SU-DHL-6 (cell line): ENCODE data around the gene C16orf89.

Source experiments
- H2AFZ ChIP-seq: fragments of 200-600 bp; sonication (generic); 2 replicates; pipeline ENCODE4 v1.6.1; 2014; ENCODE audit warnings: low read depth, mild to moderate bottlenecking, moderate library complexity, mixed read lengths, antibody characterized with exemption, low read length; ENCODE audit not compliant: severe bottlenecking
- H3F3A ChIP-seq: fragments of 200-600 bp; shearing (Covaris generic); 2 replicates; pipeline ENCODE4 v1.6.0; 2016; ENCODE audit warnings: antibody characterized with exemption, mild to moderate bottlenecking; ENCODE audit not compliant: insufficient read depth
- H3K27ac ChIP-seq: fragments of 200-600 bp; sonication (generic); 2 replicates; pipeline ENCODE4 v1.5.1; 2016; ENCODE audit warnings: low read depth, mild to moderate bottlenecking, low read length, moderate library complexity, mixed read lengths
- H3K27me3 ChIP-seq: fragments of 200-600 bp; sonication (generic), shearing (Covaris generic); 2 replicates; pipeline ENCODE4 v1.6.0; 2014; ENCODE audit warnings: mild to moderate bottlenecking, low read length
- H3K36me3 ChIP-seq: fragments of 200-600 bp; sonication (generic); 2 replicates; pipeline ENCODE4 v1.6.1; 2014; ENCODE audit warnings: mild to moderate bottlenecking, low read length, mixed read lengths
- H3K4me2 ChIP-seq: fragments of 300-600, 200-600 bp; shearing (Covaris generic), sonication (generic); 2 replicates; pipeline ENCODE4 v1.6.0; 2014; ENCODE audit warnings: low read length, low read depth, mild to moderate bottlenecking; ENCODE audit not compliant: poor library complexity, severe bottlenecking
- H3K4me3 ChIP-seq: fragments of 200-600 bp; sonication (generic); 2 replicates; pipeline ENCODE4 v1.5.1; 2014; ENCODE audit warnings: antibody characterized with exemption, low read length, mild to moderate bottlenecking, mixed read lengths; ENCODE audit not compliant: insufficient read depth, poor library complexity, severe bottlenecking
- H3K79me2 ChIP-seq: fragments of 200-600 bp; sonication (generic); 2 replicates; pipeline ENCODE4 v1.6.1; 2014; ENCODE audit warnings: mild to moderate bottlenecking, low read length, moderate library complexity; ENCODE audit not compliant: insufficient read depth
- H3K9ac ChIP-seq: fragments of 200-600 bp; sonication (generic); 2 replicates; pipeline ENCODE4 v1.7.0; 2014; ENCODE audit warnings: mild to moderate bottlenecking, low read length
- H3K9me2 ChIP-seq: fragments of 200-600 bp; sonication (generic); replicated peaks from 2 replicates; pipeline ENCODE4 v1.6.1; 2014; ENCODE audit warnings: low read length; ENCODE audit not compliant: insufficient read depth
- H3K9me3 ChIP-seq: fragments of 200-600 bp; sonication (generic); 2 replicates; pipeline ENCODE4 v1.6.1; 2014; ENCODE audit warnings: low read length, mixed read lengths; ENCODE audit not compliant: insufficient read depth
- H4K20me1 ChIP-seq: fragments of 200-600 bp; sonication (generic); 2 replicates; pipeline ENCODE4 v1.6.1; 2014; ENCODE audit warnings: low read depth, mild to moderate bottlenecking, antibody characterized with exemption, low read length, moderate library complexity, mixed read lengths
- CTCF ChIP-seq: fragments of 200-600 bp; sonication (generic); IDR thresholded peaks from one replicate; pipeline ENCODE4 v1.5.1; 2017; ENCODE audit warnings: antibody characterized with exemption, mild to moderate bottlenecking, low read length, moderate library complexity; ENCODE audit not compliant: insufficient read depth, poor library complexity, severe bottlenecking
- EZH2phosphoT487 ChIP-seq: fragments of 200-600 bp; sonication (generic), shearing (Covaris generic); conservative IDR thresholded peaks from 2 replicates; pipeline ENCODE4 v1.6.1; 2018; ENCODE audit warnings: mild to moderate bottlenecking, antibody characterized with exemption, low read length, moderate library complexity, mixed read lengths

Gene C16orf89

GRCh38 chr16:5060073-5060641, 5.6 kb downstream of the C16orf89 start:
- no peak overlapping the region for H3K27ac ChIP-seq
- TF ChIP-seq EZH2phosphoT487 (no peak), CTCF (no peak)
- H3K36me3 ChIP-seq: no peaks in the 10 kb centered on the region
- no peak overlapping the region for H3K4me2 ChIP-seq
- no peak overlapping the region for H3K4me3 ChIP-seq
- H4K20me1 ChIP-seq: no peaks in the 10 kb centered on the region
- H3F3A ChIP-seq: no peaks in the 10 kb centered on the region
- no peaks in the 10 kb centered on the region for H3K27me3 ChIP-seq
- H3K9ac ChIP-seq: no peak overlapping the region
- no peaks in the 10 kb centered on the region for H3K9me2 ChIP-seq
- no peaks in the 10 kb centered on the region for H3K79me2 ChIP-seq
- H3K9me3 ChIP-seq: no peaks in the 10 kb centered on the region
- H2AFZ ChIP-seq: no peak overlapping the region

DNA sequence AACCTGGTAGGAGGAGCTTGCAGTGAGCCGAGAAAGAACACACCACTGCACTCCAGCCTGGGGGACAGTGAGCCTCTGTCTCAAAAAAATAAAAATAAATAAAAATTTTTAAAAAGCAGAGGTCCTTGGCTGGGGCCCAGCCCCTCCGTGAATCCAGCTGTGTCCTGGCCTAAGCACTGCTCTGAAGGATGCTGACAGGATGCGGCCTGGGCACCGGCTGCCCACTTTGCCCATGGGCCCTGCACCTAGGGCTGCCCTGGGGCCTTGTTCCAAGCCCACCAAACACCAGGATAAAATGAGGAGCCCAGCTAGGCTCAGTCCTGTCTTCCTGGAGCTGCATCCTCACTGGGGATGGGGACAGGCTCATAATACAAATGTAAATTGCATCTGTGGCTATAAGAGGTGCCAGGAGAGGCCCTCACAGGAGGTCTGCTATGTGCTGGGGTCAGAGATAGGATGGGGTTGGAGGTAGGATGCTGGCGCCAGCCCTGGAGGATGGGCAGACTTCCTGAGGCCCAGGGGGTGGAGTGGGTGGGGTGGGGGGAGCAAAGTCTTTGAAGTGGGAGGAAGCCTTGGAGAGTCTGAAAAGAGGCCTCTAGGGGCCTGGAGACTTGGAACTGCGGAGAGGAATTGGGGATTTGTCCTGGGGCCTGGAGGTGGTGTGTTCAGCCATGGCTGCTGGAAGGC, 6.2 kb downstream of the C16orf89 start:
- H3K4me2 ChIP-seq: no peak overlapping the region
- H3F3A ChIP-seq: no peaks in the 10 kb centered on the region
- no peak overlapping the region for H3K4me3 ChIP-seq
- no peaks in the 10 kb centered on the region for H3K9me2 ChIP-seq
- H3K79me2 ChIP-seq: no peaks in the 10 kb centered on the region
- H2AFZ ChIP-seq: no peak overlapping the region
- no peaks in the 10 kb centered on the region for H4K20me1 ChIP-seq
- no peaks in the 10 kb centered on the region for H3K9me3 ChIP-seq
- H3K9ac ChIP-seq: no peak overlapping the region
- no peak for TF ChIP-seq CTCF
- TF ChIP-seq EZH2phosphoT487: no peak
- H3K27ac ChIP-seq: no peak overlapping the region
- no peaks in the 10 kb centered on the region for H3K27me3 ChIP-seq
- no peaks in the 10 kb centered on the region for H3K36me3 ChIP-seq

GRCh38 chr16:5058476-5058875, 7.3 kb downstream of the C16orf89 start:
- Histone ChIP-seq H3K4me3 (no peak overlapping the region), H3K4me2 (no peak overlapping the region), H3K36me3 (no peaks in the 10 kb centered on the region), H3K9ac (no peak overlapping the region), H3K27me3 (no peaks in the 10 kb centered on the region), H3K9me3 (no peaks in the 10 kb centered on the region), H3K79me2 (no peaks in the 10 kb centered on the region), H4K20me1 (no peaks in the 10 kb centered on the region), H2AFZ (no peak overlapping the region), H3K27ac (no peak overlapping the region), H3F3A (no peaks in the 10 kb centered on the region), H3K9me2 (no peaks in the 10 kb centered on the region)
- TF ChIP-seq EZH2phosphoT487: no peak
- TF ChIP-seq CTCF: no peak
